GM18870 (cell line): ENCODE results near the gene NCL.
"Not testable (repeated sequence)": the region's sequence is repeated elsewhere in the genome, so short reads cannot be mapped to it uniquely, and the experiment has no call there.

Experiments
- ATAC-seq: cut with Tn5 transposase; IDR thresholded peaks from one replicate; pipeline ENCODE4 v1.9.1; 2021; ENCODE audit warnings: moderate library complexity; ENCODE audit not compliant: unreplicated experiment

Gene NCL

GRCh38 chr2:231408304-231408703, 56.0 kb downstream of the NCL start:
- not testable (repeated sequence) for ATAC-seq

GRCh38 chr2:231407686-231408085, 56.6 kb downstream of the NCL start:
- ATAC-seq = not testable (repeated sequence)

GRCh38 chr2:231405601-231406367, 58.5 kb downstream of the NCL start:
- ATAC-seq = not testable (repeated sequence)

- ATAC-seq = not testable (repeated sequence)
Measured at GRCh38 chr2:231404183-231404578, 60.1 kb downstream of the NCL start.
